Measurements from ENCODE around the gene IGFBPL1.
A peak's percentile ranks its signal among the peaks of the same experiment; 100 is the strongest.

IGFBPL1 gene

DNA sequence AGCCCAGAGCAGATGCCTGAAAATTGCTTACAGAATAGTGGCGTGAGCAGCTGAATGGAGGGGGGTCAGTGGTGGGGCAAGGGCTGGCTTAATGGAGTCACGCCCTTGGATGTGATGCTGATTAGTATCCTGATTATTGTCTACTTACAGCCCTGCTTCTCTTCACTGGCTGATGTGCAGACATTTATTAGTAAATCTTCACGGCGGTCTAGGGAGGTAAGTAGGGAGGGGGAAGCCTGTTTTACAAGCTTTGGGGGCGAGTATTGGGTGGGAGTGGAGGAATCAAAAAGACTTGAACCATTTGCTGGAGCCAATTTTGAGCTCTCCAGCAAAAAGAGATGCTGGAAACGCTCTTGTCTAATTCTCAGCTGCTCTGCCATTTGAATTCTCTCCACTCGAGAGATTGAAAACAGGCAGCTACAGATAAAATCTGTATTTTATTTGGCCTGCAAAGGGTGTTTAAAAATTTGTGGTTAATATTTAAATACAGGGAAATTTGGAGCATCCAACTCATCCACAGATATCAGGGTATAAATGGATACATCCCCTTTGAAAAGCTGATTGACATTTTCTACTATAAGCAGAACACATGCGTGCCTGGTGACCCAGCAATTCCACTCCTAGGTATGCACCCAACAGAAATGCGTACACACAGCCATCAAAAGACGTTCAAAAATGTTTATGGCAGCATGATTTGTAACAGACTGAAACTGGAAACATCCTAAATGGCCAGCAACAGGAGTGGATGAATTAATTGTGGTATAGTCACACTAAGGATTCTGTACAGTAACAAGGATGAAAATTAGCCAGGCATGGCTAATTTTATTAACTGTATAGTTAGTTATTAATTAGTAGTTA, 51.3 kb downstream of the IGFBPL1 start:
- ATAC-seq = peak; percentile 31; the same call in 2 of the 3 replicates
- TF ChIP-seq TCF4 (CRISPR knock-in tag; IDR thresholded peaks at IDR 0.05; ENCODE audit: borderline replicate concordance) (peak; percentile 72; the same call in 1 of the 2 replicates), ARNTL (CRISPR knock-in tag; IDR thresholded peaks at IDR 0.05; ENCODE audit: borderline replicate concordance, low read depth) (no peak)
- TF ChIP-seq, protein P1, sequence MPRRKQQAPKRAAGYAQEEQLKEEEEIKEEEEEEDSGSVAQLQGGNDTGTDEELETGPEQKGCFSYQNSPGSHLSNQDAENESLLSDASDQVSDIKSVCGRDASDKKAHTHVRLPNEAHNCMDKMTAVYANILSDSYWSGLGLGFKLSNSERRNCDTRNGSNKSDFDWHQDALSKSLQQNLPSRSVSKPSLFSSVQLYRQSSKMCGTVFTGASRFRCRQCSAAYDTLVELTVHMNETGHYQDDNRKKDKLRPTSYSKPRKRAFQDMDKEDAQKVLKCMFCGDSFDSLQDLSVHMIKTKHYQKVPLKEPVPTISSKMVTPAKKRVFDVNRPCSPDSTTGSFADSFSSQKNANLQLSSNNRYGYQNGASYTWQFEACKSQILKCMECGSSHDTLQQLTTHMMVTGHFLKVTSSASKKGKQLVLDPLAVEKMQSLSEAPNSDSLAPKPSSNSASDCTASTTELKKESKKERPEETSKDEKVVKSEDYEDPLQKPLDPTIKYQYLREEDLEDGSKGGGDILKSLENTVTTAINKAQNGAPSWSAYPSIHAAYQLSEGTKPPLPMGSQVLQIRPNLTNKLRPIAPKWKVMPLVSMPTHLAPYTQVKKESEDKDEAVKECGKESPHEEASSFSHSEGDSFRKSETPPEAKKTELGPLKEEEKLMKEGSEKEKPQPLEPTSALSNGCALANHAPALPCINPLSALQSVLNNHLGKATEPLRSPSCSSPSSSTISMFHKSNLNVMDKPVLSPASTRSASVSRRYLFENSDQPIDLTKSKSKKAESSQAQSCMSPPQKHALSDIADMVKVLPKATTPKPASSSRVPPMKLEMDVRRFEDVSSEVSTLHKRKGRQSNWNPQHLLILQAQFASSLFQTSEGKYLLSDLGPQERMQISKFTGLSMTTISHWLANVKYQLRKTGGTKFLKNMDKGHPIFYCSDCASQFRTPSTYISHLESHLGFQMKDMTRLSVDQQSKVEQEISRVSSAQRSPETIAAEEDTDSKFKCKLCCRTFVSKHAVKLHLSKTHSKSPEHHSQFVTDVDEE (CRISPR knock-in tag; IDR thresholded peaks at IDR 0.05) = peak; percentile 15; the same call in 1 of the 2 replicates

DNA sequence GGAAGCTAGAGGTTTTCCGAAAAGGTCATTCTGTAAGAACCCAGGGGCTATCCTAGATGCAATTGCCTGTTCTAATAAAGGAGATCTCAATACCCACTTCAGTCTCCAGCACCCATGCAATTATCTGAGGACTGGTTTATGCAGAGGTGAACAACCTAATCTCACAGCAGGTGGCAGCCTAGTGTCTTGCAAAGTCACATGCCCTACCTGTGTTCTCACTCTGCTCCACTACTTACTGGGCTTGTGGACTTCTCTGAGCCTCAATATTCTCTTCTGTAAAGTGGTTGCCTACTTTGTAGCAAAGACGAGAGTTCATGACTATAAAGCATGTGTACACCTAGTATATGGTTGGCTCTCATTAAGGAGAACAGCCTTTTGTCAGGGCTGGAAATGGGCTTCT, 52.8 kb downstream of the IGFBPL1 start:
- ATAC-seq = peak; percentile 75
- TF ChIP-seq, protein P2, sequence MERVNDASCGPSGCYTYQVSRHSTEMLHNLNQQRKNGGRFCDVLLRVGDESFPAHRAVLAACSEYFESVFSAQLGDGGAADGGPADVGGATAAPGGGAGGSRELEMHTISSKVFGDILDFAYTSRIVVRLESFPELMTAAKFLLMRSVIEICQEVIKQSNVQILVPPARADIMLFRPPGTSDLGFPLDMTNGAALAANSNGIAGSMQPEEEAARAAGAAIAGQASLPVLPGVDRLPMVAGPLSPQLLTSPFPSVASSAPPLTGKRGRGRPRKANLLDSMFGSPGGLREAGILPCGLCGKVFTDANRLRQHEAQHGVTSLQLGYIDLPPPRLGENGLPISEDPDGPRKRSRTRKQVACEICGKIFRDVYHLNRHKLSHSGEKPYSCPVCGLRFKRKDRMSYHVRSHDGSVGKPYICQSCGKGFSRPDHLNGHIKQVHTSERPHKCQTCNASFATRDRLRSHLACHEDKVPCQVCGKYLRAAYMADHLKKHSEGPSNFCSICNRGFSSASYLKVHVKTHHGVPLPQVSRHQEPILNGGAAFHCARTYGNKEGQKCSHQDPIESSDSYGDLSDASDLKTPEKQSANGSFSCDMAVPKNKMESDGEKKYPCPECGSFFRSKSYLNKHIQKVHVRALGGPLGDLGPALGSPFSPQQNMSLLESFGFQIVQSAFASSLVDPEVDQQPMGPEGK (CRISPR knock-in tag; IDR thresholded peaks at IDR 0.05; ENCODE audit: borderline replicate concordance) = no peak
- TF ChIP-seq, protein P3, sequence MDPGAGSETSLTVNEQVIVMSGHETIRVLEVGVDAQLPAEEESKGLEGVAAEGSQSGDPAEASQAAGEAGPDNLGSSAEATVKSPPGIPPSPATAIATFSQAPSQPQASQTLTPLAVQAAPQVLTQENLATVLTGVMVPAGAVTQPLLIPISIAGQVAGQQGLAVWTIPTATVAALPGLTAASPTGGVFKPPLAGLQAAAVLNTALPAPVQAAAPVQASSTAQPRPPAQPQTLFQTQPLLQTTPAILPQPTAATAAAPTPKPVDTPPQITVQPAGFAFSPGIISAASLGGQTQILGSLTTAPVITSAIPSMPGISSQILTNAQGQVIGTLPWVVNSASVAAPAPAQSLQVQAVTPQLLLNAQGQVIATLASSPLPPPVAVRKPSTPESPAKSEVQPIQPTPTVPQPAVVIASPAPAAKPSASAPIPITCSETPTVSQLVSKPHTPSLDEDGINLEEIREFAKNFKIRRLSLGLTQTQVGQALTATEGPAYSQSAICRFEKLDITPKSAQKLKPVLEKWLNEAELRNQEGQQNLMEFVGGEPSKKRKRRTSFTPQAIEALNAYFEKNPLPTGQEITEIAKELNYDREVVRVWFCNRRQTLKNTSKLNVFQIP (CRISPR knock-in tag; IDR thresholded peaks at IDR 0.05; ENCODE audit: borderline replicate concordance, low read depth) = no peak
- TF ChIP-seq ZC3H10 (CRISPR knock-in tag; IDR thresholded peaks at IDR 0.05) = no peak
- no peak for TF ChIP-seq ZNF8 (CRISPR knock-in tag; IDR thresholded peaks at IDR 0.05)
- TF ChIP-seq ARNTL (CRISPR knock-in tag; IDR thresholded peaks at IDR 0.05; ENCODE audit: borderline replicate concordance, low read depth) = no peak
- no peak for TF ChIP-seq SNAI2 (CRISPR knock-in tag; IDR thresholded peaks at IDR 0.05)

DNA sequence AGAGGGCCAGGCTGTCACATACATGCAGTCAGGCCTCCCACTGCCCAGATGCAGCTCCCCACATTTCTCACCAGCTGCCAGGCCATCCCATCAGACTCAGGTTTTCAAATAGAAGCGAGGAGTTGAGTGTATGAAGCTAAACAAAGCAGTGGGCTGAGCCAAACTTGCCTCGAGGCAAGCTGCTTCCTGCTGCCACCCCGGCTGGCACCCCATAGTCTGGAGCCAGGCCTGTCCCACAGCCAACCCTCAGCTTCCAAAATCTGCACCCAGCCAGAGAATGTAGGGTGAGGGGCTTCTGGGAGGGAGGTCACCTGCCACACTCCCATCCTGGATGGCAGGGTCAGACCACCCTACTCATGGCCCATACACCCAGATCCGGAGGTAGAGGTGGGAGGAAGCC, 54.1 kb downstream of the IGFBPL1 start:
- ATAC-seq = no peak
- TF ChIP-seq, protein P3 (CRISPR knock-in tag; IDR thresholded peaks at IDR 0.05; ENCODE audit: borderline replicate concordance, low read depth) = no peak
- TF ChIP-seq, protein P4, sequence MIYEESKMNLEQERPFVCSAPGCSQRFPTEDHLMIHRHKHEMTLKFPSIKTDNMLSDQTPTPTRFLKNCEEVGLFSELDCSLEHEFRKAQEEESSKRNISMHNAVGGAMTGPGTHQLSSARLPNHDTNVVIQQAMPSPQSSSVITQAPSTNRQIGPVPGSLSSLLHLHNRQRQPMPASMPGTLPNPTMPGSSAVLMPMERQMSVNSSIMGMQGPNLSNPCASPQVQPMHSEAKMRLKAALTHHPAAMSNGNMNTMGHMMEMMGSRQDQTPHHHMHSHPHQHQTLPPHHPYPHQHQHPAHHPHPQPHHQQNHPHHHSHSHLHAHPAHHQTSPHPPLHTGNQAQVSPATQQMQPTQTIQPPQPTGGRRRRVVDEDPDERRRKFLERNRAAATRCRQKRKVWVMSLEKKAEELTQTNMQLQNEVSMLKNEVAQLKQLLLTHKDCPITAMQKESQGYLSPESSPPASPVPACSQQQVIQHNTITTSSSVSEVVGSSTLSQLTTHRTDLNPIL (CRISPR knock-in tag; IDR thresholded peaks at IDR 0.05; ENCODE audit: low read depth) = no peak
- TF ChIP-seq ISL1 (CRISPR knock-in tag; IDR thresholded peaks at IDR 0.05) (no peak), TCF4 (CRISPR knock-in tag; IDR thresholded peaks at IDR 0.05; ENCODE audit: borderline replicate concordance) (no peak), ZNF565 (CRISPR knock-in tag; conservative IDR thresholded peaks at IDR 0.05; ENCODE audit: low read depth) (no peak), ZFP3 (CRISPR knock-in tag; IDR thresholded peaks at IDR 0.05) (no peak), ZC3H10 (CRISPR knock-in tag; IDR thresholded peaks at IDR 0.05) (no peak), ZNF8 (CRISPR knock-in tag; IDR thresholded peaks at IDR 0.05) (no peak), ZFP30 (CRISPR knock-in tag; IDR thresholded peaks at IDR 0.05) (no peak)
- TF ChIP-seq, protein P1 (CRISPR knock-in tag; IDR thresholded peaks at IDR 0.05) = no peak
